Left lobe of liver (tissue), 2 donors: ENCODE results near the gene MXRA7. TPM values are rescaled to one million over a fixed set of nuclear protein-coding genes. Genes with fewer than 3 reads are reported as not detected.
A peak's percentile ranks its signal among the peaks of the same experiment; 100 is the strongest.
"Not testable (repeated sequence)": the region's sequence is repeated elsewhere in the genome, so short reads cannot be mapped to it uniquely, and the experiment has no call there.

ENCODE experiments used
- ATAC-seq: fragments of 200-7000 bp; cut with Tn5 transposase; one replicate; pipeline ENCODE4 v1.9.1; 2020; ENCODE audit warnings: mild to moderate bottlenecking, moderate library complexity
- DNase-seq: peaks from one replicate; pipeline ENCODE4 v3.0.0-alpha.2; 2020; ENCODE audit warnings: low spot score
- total RNA-seq: library from RNA; stranded (reverse); gene quantifications from one replicate; pipeline ENCODE4 v1.2.1, GENCODE V29; 2021
- donor health status: DM: no; HTN: no; CAD: no; lungs with moderate emphysema.
- donor health status: DM: no; HTN: yes; CAD: no.

Gene MXRA7
- total RNA-seq, 1 donor from 2014 or later: 9.3 TPM

GRCh38 chr17:76657505-76658241 lies 53.1 kb downstream of the MXRA7 start:
- ATAC-seq: no peak
- DNase-seq: no peak

- no peak for DNase-seq
- ATAC-seq: no peak
These were observed 56.4 kb downstream of the MXRA7 start for GRCh38 chr17:76654408-76654807.

GRCh38 chr17:76650504-76650903 lies 60.3 kb downstream of the MXRA7 start:
- no peak for ATAC-seq
- no peak for DNase-seq

- no peak for DNase-seq
- ATAC-seq: no peak
These were observed 64.1 kb downstream of the MXRA7 start for GRCh38 chr17:76646712-76647111.

GRCh38 chr17:76645481-76645880 lies 65.3 kb downstream of the MXRA7 start:
- DNase-seq (no peak), ATAC-seq (no peak)

- no peak for ATAC-seq
These were observed 65.8 kb downstream of the MXRA7 start for GRCh38 chr17:76644995-76645394.

GRCh38 chr17:76643553-76644148 lies 67.1 kb downstream of the MXRA7 start, which contains the start of gene ST6GALNAC1:
Gene ST6GALNAC1, minus strand, starts transcription at chr17:76643757. Its CDS starts 119 bp downstream, at chr17:76643638.
- DNase-seq (no peak), ATAC-seq (peak; percentile 45)

More at GRCh38 chr17:76644995-76645394, 65.8 kb downstream of the MXRA7 start:
- no peak for DNase-seq

- no peak for ATAC-seq
- no peak for DNase-seq
These were observed 67.8 kb downstream of the MXRA7 start for GRCh38 chr17:76642994-76643393.

GRCh38 chr17:76642032-76642561 lies 68.7 kb downstream of the MXRA7 start:
- no peak for DNase-seq

GRCh38 chr17:76641501-76641900 lies 69.3 kb downstream of the MXRA7 start:
- ATAC-seq (no peak), DNase-seq (no peak)

More at GRCh38 chr17:76642032-76642561, 68.7 kb downstream of the MXRA7 start:
- ATAC-seq: no peak

- ATAC-seq (no peak), DNase-seq (no peak)
These were observed 70.0 kb downstream of the MXRA7 start for GRCh38 chr17:76640550-76641380.

GRCh38 chr17:76638263-76638662 lies 72.5 kb downstream of the MXRA7 start:
- no peak for DNase-seq
- no peak for ATAC-seq

- not testable (repeated sequence) for ATAC-seq, DNase-seq
These were observed 74.1 kb downstream of the MXRA7 start for GRCh38 chr17:76636486-76637206.

- ATAC-seq: no peak
- no peak for DNase-seq
These were observed 75.0 kb downstream of the MXRA7 start for GRCh38 chr17:76635659-76636360.

GRCh38 chr17:76635039-76635438 lies 75.7 kb downstream of the MXRA7 start:
- ATAC-seq: no peak
- no peak for DNase-seq

GRCh38 chr17:76633628-76634328 lies 77.0 kb downstream of the MXRA7 start:
- ATAC-seq: no peak
- no peak for DNase-seq

GRCh38 chr17:76631821-76632565 lies 78.8 kb downstream of the MXRA7 start:
- ATAC-seq: no peak
- peak; percentile 30 for DNase-seq

- ATAC-seq: no peak
These were observed 80.6 kb downstream of the MXRA7 start for GRCh38 chr17:76630151-76630550.

More at GRCh38 chr17:76630151-76630550, 80.6 kb downstream of the MXRA7 start:
- peak; percentile 22 for DNase-seq
